ENCODE measurements around the gene DYNC1H1. TPM values are rescaled to one million over a fixed set of nuclear protein-coding genes. Genes with fewer than 3 reads are reported as not detected.

The DYNC1H1 gene
- total and polyA plus RNA-seq, 2 of the 13 experiments (the other 11 are each of a cell fraction or from before 2014, with no cell fraction given) = 74.4 to 239 TPM

DNA sequence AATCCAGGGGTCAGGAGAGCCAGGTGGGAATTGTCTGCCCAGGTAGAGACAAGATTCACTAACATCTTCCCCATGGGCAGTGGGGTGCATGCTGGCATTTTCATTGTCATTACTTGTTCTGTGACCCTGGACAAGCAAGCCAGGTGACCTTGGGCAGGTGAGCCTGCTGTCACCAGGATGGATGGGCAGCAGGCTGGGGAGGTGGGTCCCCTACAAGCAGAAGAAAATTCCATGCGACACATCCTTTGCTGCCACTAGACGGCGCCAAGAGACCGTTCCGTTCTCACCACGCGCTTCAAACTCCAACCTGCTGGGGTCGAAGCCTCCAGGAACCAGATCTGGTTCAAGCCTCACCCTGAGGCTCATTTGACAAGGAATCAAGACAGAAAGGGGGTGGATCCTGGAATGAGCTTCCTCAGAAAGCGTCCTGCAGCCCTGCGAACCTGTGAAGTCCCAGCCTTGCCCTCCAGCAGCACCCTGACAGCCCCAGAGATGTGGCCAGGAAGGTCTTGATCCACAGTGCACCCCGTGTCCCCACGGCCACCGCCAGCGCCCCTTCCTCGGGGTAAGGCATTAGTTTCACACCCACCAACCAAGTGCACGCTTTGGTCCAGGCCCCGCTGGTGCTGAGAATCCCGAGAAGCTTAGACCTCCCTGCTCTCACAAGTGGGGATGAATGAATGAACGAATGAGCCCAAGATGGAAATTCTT lies 3.2 kb upstream of the DYNC1H1 start (continued):
- TF ChIP-seq, protein P1, sequence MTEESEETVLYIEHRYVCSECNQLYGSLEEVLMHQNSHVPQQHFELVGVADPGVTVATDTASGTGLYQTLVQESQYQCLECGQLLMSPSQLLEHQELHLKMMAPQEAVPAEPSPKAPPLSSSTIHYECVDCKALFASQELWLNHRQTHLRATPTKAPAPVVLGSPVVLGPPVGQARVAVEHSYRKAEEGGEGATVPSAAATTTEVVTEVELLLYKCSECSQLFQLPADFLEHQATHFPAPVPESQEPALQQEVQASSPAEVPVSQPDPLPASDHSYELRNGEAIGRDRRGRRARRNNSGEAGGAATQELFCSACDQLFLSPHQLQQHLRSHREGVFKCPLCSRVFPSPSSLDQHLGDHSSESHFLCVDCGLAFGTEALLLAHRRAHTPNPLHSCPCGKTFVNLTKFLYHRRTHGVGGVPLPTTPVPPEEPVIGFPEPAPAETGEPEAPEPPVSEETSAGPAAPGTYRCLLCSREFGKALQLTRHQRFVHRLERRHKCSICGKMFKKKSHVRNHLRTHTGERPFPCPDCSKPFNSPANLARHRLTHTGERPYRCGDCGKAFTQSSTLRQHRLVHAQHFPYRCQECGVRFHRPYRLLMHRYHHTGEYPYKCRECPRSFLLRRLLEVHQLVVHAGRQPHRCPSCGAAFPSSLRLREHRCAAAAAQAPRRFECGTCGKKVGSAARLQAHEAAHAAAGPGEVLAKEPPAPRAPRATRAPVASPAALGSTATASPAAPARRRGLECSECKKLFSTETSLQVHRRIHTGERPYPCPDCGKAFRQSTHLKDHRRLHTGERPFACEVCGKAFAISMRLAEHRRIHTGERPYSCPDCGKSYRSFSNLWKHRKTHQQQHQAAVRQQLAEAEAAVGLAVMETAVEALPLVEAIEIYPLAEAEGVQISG (CRISPR knock-in tag; IDR thresholded peaks at IDR 0.05) = no peak; the same call in 1 of the 2 replicates
- TF ChIP-seq NFKB2 (CRISPR knock-in tag; IDR thresholded peaks at IDR 0.05; ENCODE audit: borderline replicate concordance) (0 out of 2 replicates have a peak, but pooled peaks have one; percentile 63), GATA4 (IDR thresholded peaks at IDR 0.05; ENCODE audit: borderline replicate concordance, low read depth) (no peak), TMF1 (CRISPR knock-in tag; IDR thresholded peaks at IDR 0.05; ENCODE audit: low read depth) (no peak), ZNF333 (CRISPR knock-in tag; IDR thresholded peaks at IDR 0.05; ENCODE audit: borderline replicate concordance) (no peak), KLF6 (CRISPR knock-in tag; IDR thresholded peaks at IDR 0.05) (0 out of 2 replicates have a peak, but pooled peaks have one; percentile 36), ZNF724P (CRISPR knock-in tag; IDR thresholded peaks at IDR 0.05; ENCODE audit: borderline replicate concordance) (no peak), MAZ (IDR thresholded peaks at IDR 0.05; ENCODE audit: borderline replicate concordance, low read depth, low read length) (no peak), MAZ (CRISPR knock-in tag; IDR thresholded peaks at IDR 0.05; ENCODE audit: low read depth) (0 out of 2 replicates have a peak, but pooled peaks have one; percentile 31), ZNF572 (CRISPR knock-in tag; IDR thresholded peaks at IDR 0.05) (no peak), EP300 (IDR thresholded peaks at IDR 0.05; ENCODE audit: low read depth in 2 of 2, low read length in 2 of 2) (0 out of 4 replicates have a peak, but pooled peaks of 1 of the 2 experiments have one; percentile 13), EP300 (CRISPR knock-in tag; IDR thresholded peaks at IDR 0.05; ENCODE audit: borderline replicate concordance) (no peak), ZMYM4 (CRISPR knock-in tag; IDR thresholded peaks at IDR 0.05) (no peak; the same call in 1 of the 2 replicates), GPN1 (CRISPR knock-in tag; IDR thresholded peaks at IDR 0.05; ENCODE audit: borderline replicate concordance) (no peak), ZNF891 (CRISPR knock-in tag; IDR thresholded peaks at IDR 0.05) (no peak), TSC22D2 (CRISPR knock-in tag; IDR thresholded peaks at IDR 0.05; ENCODE audit: borderline replicate concordance) (no peak; the same call in 1 of the 2 replicates), ZFAT (CRISPR knock-in tag; conservative IDR thresholded peaks at IDR 0.05) (no peak), TCF7 (IDR thresholded peaks at IDR 0.05; ENCODE audit: low read depth) (no peak), ZNF781 (CRISPR knock-in tag; IDR thresholded peaks at IDR 0.05; ENCODE audit: borderline replicate concordance, not compliant biosample characterization) (peak; percentile 17), FOSL1 (CRISPR knock-in tag; IDR thresholded peaks at IDR 0.05; ENCODE audit: borderline replicate concordance) (no peak)
- TF ChIP-seq, protein P2, sequence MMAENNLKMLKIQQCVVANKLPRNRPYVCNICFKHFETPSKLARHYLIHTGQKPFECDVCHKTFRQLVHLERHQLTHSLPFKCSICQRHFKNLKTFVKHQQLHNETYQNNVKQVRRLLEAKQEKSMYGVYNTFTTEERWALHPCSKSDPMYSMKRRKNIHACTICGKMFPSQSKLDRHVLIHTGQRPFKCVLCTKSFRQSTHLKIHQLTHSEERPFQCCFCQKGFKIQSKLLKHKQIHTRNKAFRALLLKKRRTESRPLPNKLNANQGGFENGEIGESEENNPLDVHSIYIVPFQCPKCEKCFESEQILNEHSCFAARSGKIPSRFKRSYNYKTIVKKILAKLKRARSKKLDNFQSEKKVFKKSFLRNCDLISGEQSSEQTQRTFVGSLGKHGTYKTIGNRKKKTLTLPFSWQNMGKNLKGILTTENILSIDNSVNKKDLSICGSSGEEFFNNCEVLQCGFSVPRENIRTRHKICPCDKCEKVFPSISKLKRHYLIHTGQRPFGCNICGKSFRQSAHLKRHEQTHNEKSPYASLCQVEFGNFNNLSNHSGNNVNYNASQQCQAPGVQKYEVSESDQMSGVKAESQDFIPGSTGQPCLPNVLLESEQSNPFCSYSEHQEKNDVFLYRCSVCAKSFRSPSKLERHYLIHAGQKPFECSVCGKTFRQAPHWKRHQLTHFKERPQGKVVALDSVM (CRISPR knock-in tag; IDR thresholded peaks at IDR 0.05) = no peak
- TF ChIP-seq, protein P3, sequence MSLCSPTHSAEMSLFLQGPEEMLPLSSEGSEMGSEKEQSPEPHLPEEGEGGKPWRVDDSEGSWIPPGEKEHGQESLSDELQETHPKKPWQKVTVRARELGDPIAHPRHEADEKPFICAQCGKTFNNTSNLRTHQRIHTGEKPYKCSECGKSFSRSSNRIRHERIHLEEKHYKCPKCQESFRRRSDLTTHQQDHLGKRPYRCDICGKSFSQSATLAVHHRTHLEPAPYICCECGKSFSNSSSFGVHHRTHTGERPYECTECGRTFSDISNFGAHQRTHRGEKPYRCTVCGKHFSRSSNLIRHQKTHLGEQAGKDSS (CRISPR knock-in tag; IDR thresholded peaks at IDR 0.05; ENCODE audit: borderline replicate concordance, low read depth) = no peak
- TF ChIP-seq, protein P4, sequence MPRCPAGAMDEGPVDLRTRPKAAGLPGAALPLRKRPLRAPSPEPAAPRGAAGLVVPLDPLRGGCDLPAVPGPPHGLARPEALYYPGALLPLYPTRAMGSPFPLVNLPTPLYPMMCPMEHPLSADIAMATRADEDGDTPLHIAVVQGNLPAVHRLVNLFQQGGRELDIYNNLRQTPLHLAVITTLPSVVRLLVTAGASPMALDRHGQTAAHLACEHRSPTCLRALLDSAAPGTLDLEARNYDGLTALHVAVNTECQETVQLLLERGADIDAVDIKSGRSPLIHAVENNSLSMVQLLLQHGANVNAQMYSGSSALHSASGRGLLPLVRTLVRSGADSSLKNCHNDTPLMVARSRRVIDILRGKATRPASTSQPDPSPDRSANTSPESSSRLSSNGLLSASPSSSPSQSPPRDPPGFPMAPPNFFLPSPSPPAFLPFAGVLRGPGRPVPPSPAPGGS (CRISPR knock-in tag; IDR thresholded peaks at IDR 0.05) = no peak
